ENCODE measurements around the gene NOL7. TPM values are rescaled to one million over a fixed set of nuclear protein-coding genes. Genes with fewer than 3 reads are reported as not detected.

NOL7 gene
- total and polyA plus RNA-seq, 2 of the 13 experiments (the other 11 are each of a cell fraction or from before 2014, with no cell fraction given): 37.8 to 186 TPM

- TF ChIP-seq NFAT5 (CRISPR knock-in tag; IDR thresholded peaks at IDR 0.05) (no peak), BRCA1 (CRISPR knock-in tag; IDR thresholded peaks at IDR 0.05) (0 out of 2 replicates have a peak, but pooled peaks have one; percentile 20), MAFG (CRISPR knock-in tag; IDR thresholded peaks at IDR 0.05) (no peak), GPBP1L1 (CRISPR knock-in tag; IDR thresholded peaks at IDR 0.05) (no peak), DDIT3 (CRISPR knock-in tag; IDR thresholded peaks at IDR 0.05) (no peak), CSRNP2 (CRISPR knock-in tag; conservative IDR thresholded peaks at IDR 0.05; ENCODE audit: low read depth) (no peak), ZFYVE20 (CRISPR knock-in tag; IDR thresholded peaks at IDR 0.05; ENCODE audit: borderline replicate concordance, low read depth) (no peak), ZMAT5 (CRISPR knock-in tag; IDR thresholded peaks at IDR 0.05; ENCODE audit: borderline replicate concordance, low read depth) (no peak), ZNF17 (CRISPR knock-in tag; IDR thresholded peaks at IDR 0.05) (no peak), ZBTB34 (CRISPR knock-in tag; IDR thresholded peaks at IDR 0.05) (peak; percentile 98), ETV6 (CRISPR knock-in tag; conservative IDR thresholded peaks at IDR 0.05) (no peak), HMGXB4 (CRISPR knock-in tag; IDR thresholded peaks at IDR 0.05; ENCODE audit: borderline replicate concordance in 1 of 2, low read depth in 1 of 2) (peak; percentile 56 to 65; a peak in 2 of 4 replicates), SP5 (CRISPR knock-in tag; IDR thresholded peaks at IDR 0.05; ENCODE audit: borderline replicate concordance, low read depth) (peak; percentile 76; the same call in 1 of the 2 replicates), STAT5B (CRISPR knock-in tag; IDR thresholded peaks at IDR 0.05) (peak; percentile 67; the same call in 1 of the 2 replicates)
Measured at GRCh38 chr6:13604546-13605416, 10.4 kb upstream of the NOL7 start (continued).
